HUES64 (cell line): ENCODE results near the gene CERS3.

Source experiments
- H3K27ac ChIP-seq: 2 replicates; pipeline ENCODE4 v1.7.0; 2013; ENCODE audit warnings: low read depth, low read length, inconsistent platforms
- H3K27me3 ChIP-seq: 2 replicates; pipeline ENCODE4 v1.6.1; 2013; ENCODE audit warnings: mild to moderate bottlenecking, low read length; ENCODE audit not compliant: insufficient read depth
- H3K36me3 ChIP-seq: 2 replicates; pipeline ENCODE4 v1.6.1; 2013; ENCODE audit warnings: mild to moderate bottlenecking, low read length; ENCODE audit not compliant: insufficient read depth
- H3K4me1 ChIP-seq: 2 replicates; pipeline ENCODE4 v1.6.1; 2013; ENCODE audit warnings: mild to moderate bottlenecking, low read length, moderate library complexity; ENCODE audit not compliant: insufficient read depth
- H3K4me3 ChIP-seq: 2 replicates; pipeline ENCODE4 v1.5.1; 2013; ENCODE audit warnings: mild to moderate bottlenecking, low read length, moderate library complexity
- H3K9ac ChIP-seq: 2 replicates; pipeline ENCODE4 v1.6.1; 2013; ENCODE audit warnings: mild to moderate bottlenecking, low read depth, low read length
- H3K9me3 ChIP-seq: 2 replicates; pipeline ENCODE4 v1.6.1; 2013; ENCODE audit warnings: low read depth, low read length; ENCODE audit not compliant: insufficient read depth
- WGBS: fragments of 150-250, 120-280 bp; methylation state at CpG from one replicate; pipeline ENCODE4 v1.1.7; 2013; ENCODE audit warnings: missing lambda C conversion rate; 5-methylcytosine and 5-hydroxymethylcytosine counted together

Gene CERS3

DNA sequence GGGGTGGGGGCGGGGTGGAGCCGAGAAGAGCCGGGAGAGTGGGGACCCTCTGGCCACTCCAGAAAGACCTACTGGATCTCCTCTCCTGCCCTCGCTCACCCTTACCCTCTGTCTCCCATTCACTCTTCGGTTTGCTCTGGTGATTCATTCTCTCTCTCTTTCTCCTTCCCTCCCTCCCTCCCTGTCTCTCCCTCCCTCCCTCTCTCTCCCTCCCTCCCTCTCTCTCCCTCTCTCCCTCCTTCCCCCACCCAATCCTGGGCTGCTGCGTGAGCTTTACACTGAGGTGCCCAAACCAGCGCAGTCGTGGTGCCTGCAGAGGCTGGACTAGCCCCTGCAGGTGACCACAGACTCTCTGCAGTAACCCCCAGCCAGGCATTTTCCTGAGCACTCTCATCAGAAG lies 154.8 kb downstream of the CERS3 start:
- WGBS = 5% methylated on average over 6 of the region's 8 CpGs

DNA sequence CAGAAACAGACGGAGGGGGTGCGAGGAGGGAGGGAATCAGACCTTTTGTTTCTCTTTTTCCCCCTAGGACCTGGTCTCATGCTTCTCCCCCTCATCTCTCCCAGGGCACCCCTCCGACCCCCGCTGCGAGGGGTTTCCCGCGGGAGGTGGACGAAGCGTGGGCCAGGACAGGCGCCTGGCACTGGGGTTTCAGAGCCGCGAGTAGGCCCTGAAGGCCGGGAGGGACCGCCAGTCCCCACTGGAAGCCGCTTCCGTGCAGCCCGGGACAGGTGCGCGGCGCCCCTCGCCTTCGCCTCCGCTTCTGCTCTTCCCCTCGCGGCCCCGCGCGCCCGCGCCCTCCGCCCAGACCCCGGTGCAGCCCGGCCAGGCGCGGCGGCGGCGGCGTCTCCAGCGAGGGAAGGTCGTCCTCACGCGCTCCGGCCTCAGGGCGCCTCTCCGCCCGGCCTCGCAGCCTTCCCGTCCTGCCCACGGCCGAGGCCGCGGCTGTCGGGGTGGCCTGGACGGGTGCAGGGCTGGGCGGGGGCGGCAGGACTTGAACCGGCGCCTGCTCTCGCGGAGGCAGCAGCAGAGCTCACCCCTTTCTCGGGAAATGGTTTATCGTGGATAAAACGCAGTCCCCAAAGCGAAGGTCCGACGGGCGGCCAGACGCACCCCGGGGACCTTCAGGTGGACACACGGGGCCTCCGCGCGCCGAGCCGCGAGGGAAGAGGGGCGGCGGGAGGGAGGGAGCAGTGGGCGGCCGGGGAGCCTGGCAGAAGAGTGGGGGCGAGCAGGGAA lies 155.4 kb downstream of the CERS3 start:
- H3K4me3 ChIP-seq = peak overlapping the region; percentile 61
- under 1% methylated on average over 79 of the region's 82 CpGs for WGBS

More for the DNA sequence above, 154.8 kb downstream of the CERS3 start:
- no peak overlapping the region for H3K27ac ChIP-seq
- peaks cover 37% of the 10 kb centered on the region for H3K27me3 ChIP-seq
- H3K4me1 ChIP-seq = no peaks in the 10 kb centered on the region
- H3K4me3 ChIP-seq = peak overlapping the region; percentile 61
- H3K36me3 ChIP-seq = no peaks in the 10 kb centered on the region
- no peak overlapping the region for H3K9ac ChIP-seq
- peaks cover 13% of the 10 kb centered on the region; the same call in 1 of the 2 replicates for H3K9me3 ChIP-seq

DNA sequence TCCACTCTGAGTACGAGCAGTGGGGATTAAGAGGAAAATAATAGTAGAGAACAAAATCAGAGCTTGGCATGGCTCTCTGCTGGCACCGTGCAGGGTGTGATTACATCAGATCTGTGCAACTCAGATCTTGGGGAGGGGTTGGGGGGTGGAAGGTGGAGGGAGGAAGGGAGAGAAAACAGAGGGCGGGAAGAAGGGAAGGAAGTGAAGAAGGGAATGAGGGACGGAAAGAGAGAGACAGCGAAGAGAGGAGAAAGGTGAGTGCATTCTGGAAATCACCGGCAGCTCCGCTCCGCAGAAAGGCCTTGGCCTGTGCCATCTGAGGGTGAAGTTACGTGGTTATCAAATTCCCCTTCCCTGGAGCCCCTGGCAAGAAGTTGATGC lies 156.0 kb downstream of the CERS3 start:
- peak overlapping the region; percentile 57; the same call in 1 of the 2 replicates for H3K9ac ChIP-seq
- 13% methylated on average over 9 of the region's 9 CpGs for WGBS

More for the DNA sequence above, 155.4 kb downstream of the CERS3 start:
- Histone ChIP-seq H3K27ac (no peak overlapping the region), H3K36me3 (no peaks in the 10 kb centered on the region), H3K9ac (peak overlapping the region; percentile 57), H3K9me3 (peaks cover 13% of the 10 kb centered on the region; the same call in 1 of the 2 replicates), H3K27me3 (peaks cover 37% of the 10 kb centered on the region), H3K4me1 (no peaks in the 10 kb centered on the region)

DNA sequence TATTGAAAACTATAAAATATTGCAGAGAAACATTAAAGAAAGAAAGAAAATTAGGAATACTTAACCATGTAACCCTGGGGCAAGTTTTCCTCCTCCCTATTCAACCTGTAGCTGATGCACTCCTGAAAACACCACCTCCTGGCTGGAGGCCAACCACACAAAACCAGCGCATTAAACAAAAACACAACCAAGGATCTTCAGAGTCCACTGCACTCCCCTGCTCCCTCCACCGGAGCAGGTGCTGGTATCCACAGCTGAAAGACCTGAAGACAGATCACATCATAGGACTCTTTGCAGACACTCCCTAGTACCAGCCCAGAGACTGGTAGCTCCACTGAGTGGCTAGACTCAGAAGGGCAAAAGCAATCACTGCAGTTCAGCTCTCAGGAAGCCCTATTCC lies 173.4 kb downstream of the CERS3 start:
- Histone ChIP-seq H3K9ac (no peak overlapping the region), H3K27ac (no peak overlapping the region), H3K27me3 (0 out of 2 replicates have a peak, but pooled peaks cover 4% of the 10 kb centered on the region), H3K36me3 (no peaks in the 10 kb centered on the region), H3K4me1 (no peaks in the 10 kb centered on the region), H3K4me3 (no peak overlapping the region), H3K9me3 (no peaks in the 10 kb centered on the region)
- 83% methylated on average over 2 of the region's 2 CpGs for WGBS

More for the DNA sequence above, 156.0 kb downstream of the CERS3 start:
- no peaks in the 10 kb centered on the region for H3K36me3 ChIP-seq
- peaks cover 13% of the 10 kb centered on the region; the same call in 1 of the 2 replicates for H3K9me3 ChIP-seq
- peaks cover 37% of the 10 kb centered on the region for H3K27me3 ChIP-seq
- H3K4me3 ChIP-seq = peak overlapping the region; percentile 61
- H3K4me1 ChIP-seq = no peaks in the 10 kb centered on the region
- H3K27ac ChIP-seq = no peak overlapping the region

DNA sequence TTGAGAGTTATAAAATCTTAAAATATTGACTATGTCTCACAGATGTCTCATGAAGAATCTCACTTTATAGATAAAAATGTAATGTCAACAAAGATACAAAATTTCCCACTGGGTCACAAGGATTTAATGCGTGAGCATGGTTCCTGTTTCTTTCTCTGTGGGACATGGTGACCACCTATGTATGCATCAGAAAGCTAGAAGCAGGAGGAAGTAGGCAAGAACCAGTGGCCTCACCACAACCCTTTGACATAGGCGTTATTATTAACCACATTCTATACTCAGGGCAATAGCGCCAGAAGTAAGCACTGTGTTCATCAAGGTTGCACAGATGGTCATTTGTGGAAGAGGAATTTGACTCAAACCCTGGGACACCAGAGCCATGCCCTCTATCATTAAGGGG lies 175.3 kb downstream of the CERS3 start:
- peaks cover 4% of the 10 kb centered on the region; the same call in 1 of the 2 replicates for H3K4me1 ChIP-seq
- peaks cover 11% of the 10 kb centered on the region for H3K27me3 ChIP-seq
- WGBS = 90% methylated on average over 3 of the region's 3 CpGs
- H3K27ac ChIP-seq = no peak overlapping the region
- no peaks in the 10 kb centered on the region for H3K9me3 ChIP-seq
- H3K4me3 ChIP-seq = no peak overlapping the region
- no peaks in the 10 kb centered on the region for H3K36me3 ChIP-seq
- no peak overlapping the region for H3K9ac ChIP-seq

DNA sequence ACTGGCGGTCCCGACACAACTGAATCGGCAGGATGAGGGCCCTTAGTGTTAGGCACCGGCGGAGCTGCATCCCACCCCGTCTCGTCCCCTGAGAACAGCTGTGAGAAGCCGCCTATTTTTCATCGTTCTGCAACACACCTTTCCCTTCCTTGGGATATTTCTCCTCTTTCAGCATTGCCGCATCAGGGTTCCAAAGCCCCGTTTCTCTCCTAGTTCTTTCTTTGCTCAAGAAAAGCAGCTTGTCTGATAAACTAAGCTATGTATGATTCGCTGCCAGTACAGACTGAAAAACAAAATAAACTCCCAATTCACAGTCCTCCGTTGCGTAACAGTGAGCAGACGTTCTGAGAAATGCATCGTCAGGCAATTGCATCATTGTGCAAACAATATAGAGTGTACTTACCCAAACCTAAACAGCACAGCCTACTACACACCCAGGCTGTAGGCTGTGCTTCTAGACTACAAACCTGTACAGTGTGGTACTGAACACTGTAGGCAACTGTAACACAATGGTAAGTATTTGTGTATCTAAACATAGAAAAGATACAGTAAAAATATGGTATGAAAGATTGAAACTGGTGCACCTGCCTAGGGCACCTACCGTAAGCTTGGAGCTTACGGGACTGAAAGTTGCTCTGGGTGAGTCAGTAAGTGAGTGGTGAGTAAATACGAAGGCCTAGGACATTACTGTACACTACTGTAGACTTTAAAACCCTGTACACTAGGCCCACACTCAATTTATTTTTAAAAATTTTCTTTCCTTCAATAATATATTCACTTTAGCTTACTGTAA lies 178.1 kb downstream of the CERS3 start:
- H3K27ac ChIP-seq = no peak overlapping the region
- H3K27me3 ChIP-seq = peaks cover 11% of the 10 kb centered on the region
- no peaks in the 10 kb centered on the region for H3K36me3 ChIP-seq
- H3K9me3 ChIP-seq = no peaks in the 10 kb centered on the region
- WGBS = 61% methylated on average over 19 of the region's 19 CpGs
- H3K4me1 ChIP-seq = peaks cover 6% of the 10 kb centered on the region; the same call in 1 of the 2 replicates
- H3K9ac ChIP-seq = no peak overlapping the region
- H3K4me3 ChIP-seq = peak overlapping the region; percentile 83
